Ureter (tissue), 1 donor: ENCODE measurements around the gene GRIK4. TPM values are rescaled to one million over a fixed set of nuclear protein-coding genes. Genes with fewer than 3 reads are reported as not detected.
A peak's percentile ranks its signal among the peaks of the same experiment; 100 is the strongest.

ENCODE experiments used
- DNase-seq: peaks from one replicate; pipeline ENCODE4 v3.0.0-alpha.2; 2020; ENCODE audit warnings: low spot score
- total RNA-seq: library from RNA; stranded (reverse); gene quantifications from one replicate; pipeline ENCODE4 v1.2.4, GENCODE V29; 2023
- donor health status: DM: yes; HTN: yes; CAD: no.

The GRIK4 gene
- total RNA-seq, 1 donor from 2014 or later = 0.21 TPM

DNA sequence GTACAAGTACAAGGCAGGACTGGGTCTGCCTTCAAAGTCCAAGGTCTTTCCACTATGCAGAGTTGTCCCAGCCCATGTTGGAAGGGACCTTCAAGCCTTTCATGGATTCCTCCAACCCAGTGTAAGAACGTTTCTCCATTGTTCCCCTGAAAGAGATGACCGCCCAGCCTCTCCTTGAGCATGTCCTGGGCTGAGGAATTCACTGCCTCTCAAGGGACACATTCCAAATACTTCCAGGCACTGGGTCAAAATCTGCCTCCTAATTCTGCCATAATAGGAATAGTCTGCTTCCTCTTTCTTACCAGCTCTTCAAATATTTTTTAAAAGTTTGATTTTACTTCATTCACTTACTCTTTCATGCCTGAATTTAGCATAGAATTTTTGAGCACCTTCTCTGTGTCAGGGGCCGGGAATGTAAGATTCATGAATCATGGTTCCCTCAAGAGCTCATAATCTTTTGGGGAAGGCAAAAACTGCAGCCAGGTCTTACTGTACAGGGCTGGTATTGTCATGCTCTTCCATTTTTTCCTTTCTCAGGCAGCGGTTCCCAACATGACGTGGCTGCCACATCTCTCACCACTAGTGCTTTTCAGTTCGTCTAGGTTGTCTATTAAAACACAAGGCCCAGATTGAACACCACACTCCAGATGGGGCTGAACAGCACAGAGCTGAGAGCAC lies 369.1 kb downstream of the GRIK4 start:
- no peak for DNase-seq

DNA sequence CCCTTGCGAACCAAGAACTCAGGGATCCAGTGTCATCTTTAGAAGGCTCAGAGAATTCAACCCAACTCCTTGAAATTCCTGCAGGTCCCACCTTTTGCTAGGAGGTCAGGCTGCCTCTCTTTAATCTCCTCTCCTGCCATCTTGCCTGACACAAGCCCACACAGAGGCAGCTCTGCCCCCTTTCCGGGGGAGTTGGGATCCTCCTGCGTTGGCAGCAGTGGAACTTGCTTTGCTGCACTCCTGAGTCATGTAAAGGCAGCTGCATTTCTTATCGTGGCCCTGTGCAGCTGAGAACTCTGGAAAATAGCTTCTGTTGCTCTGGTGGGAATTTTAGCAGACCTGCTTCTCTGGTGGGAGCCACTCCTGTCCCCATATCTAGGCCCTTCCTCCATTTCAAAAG lies 370.0 kb downstream of the GRIK4 start:
- no peak for DNase-seq

DNA sequence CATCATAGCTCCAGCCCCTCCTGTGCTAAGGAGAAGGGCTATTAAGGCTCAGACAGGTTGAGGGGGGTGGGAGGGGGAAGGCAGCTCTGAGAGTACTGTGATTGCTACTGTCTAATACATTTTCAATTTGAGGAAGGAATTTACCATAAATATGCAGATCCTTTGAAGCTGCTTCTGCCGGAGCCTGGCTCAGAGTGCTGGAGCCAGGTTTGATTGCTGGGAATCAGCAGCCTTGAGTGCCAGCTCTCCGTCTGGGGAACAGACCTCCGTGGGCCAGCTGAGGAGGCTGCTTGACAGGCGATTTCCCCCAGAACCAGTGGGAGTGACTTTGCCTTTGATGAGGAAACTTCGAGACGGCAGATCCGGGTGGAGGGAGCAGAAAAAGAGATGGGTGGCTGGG lies 370.6 kb downstream of the GRIK4 start:
- DNase-seq = no peak

DNA sequence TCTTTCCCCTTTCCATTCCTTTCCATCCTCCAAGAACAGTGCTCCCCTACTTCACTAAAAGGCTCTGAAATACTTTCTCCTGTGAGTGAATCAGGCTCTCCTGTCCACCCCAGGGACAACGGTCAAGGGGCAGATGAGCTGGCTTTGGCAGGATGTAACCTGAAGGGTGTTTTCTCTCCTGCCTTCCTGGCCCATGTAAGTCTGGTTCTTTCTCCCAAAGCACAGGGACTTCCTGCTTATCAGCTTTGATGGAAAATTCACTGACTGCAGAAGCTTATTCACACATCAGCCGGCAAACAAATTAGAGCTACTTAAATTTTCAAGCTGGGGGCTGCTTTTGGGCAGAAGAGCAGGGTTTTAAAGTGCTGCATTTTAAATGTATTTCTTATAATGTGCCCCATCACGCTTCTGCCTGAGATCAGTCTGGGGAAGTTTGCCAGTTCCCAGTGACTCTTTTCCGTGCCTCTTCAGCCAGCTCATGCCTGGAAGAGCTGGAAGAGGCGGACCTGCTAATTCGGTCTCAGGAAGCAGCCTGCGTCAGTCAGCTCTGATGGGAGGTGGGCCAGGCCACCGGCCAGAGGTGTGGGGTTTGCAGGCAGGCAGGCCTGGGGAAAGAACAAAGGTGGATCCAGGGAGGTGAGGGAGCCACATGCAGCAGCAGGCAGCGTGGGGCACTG lies 372.0 kb downstream of the GRIK4 start:
- no peak for DNase-seq

DNA sequence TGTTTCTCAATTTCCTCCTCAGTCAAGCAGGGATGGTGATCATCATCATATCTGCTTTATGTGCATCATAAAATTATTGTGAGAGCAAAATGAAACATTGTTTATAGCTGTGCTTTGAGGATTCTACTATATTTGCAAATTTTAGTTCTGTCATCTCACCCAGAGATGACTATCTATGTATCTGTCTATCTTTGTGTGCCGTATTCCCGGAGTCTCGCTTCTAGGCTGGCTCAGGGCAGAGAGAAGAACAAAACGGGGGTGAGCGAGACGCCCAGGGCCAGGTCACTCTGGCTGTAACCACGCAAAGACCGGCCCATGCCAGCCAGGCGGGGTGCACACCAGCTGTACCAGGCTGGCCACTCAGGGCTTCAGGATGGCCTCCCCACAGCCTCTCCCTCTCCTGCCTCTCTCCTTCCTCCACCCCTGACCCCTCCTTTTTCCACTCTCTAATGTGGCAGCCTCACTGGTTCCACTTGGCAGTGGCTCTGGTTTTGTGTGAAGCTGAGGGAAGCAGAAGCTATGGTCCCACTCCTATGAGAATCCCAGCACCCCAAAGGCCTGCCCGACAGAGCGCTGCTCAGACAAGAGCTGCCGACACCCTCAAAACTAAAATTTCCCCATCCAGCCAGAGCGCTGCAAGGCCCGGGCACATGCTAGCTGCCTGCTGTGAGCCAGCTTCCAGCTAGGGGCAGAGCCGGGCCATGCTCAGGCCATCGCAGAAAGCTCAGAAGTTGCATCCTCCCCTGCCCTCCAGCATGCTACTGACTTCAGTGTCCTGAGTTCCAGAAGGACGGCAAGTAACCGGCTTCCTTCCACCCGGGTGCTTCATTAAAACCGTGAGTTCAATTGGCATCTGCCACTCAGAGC lies 372.8 kb downstream of the GRIK4 start:
- no peak for DNase-seq

- no peak for DNase-seq
Measured at GRCh38 chr11:120890609-120891320, 379.2 kb downstream of the GRIK4 start.

GRCh38 chr11:120893440-120894201 lies 382.1 kb downstream of the GRIK4 start:
- DNase-seq = no peak

DNA sequence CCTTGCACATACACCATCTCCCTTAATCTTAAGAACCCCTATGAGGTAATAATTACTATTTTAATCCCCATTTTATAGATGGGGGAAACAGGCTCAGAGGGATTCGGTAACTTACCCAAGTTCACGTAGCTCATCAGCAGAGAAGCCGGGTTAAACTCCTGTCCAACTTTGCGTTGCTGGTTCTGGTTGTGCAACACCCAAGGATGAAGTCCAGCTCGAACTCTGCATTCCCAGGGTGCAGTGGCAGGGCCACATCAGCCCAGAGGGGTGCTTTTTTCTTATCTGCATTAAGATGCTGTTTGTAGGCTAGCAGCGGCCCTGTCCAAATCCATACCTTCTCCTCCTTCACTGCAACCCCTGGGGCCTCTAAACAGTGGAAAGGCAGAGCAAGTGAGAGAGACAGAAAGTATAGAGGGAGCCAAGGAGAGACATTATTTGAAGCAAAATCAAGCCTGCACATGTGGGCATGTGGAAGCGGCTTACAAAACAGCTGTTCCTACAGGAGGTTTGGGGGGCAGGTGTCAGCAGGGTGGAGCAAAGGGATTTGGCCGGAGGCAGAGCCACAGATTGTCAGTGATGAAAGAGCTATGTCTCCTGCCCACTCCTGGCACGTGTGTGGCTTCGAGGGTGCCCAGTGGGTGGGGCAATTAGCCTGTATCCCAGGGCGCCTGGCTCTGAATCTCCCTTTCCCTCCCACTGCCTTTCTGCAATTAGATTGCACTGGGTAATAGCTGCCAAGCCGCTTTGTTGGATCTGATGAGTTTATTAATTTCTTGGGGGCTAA lies 382.8 kb downstream of the GRIK4 start:
- no peak for DNase-seq

DNA sequence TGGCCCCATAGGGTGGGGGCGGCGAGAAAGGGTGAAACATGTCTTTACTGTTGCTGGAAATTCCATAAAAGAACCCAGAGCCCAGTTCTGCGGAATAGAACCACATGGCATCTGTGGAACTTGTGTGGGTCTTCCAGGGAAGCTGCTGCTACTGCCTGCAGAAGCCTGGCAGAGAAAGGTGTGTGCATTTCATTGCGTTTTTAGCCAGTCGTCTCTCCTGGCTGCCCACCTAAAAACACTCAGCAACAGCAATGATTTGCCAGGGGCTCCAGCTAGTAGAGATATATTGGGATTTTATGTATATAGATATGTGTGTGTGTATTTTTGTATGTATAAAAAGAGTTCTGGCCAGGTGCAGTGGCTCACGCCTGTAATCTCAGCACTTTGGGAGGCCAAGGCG lies 385.1 kb downstream of the GRIK4 start:
- DNase-seq = no peak

- no peak for DNase-seq
Measured at GRCh38 chr11:120898568-120898967, 387.0 kb downstream of the GRIK4 start.

DNA sequence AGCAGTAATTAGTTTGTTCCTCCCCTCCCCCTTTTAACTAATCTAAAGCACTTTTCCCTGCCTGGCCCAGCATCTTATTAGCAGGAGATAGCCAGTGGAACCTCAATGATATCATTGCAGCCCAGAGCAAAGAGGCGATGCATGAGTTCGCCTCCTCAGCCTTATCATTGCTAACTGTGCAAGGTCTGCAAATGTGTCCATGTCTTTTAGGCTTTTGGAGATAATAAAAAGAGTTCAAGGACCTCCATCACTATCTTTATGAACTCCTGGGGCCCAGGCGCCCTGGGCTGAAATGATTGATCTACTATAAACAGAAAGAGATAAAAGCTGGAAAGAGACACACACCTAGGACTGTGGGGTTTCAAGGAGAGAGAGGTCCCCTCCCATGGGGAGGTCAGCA lies 388.2 kb downstream of the GRIK4 start:
- no peak for DNase-seq

DNA sequence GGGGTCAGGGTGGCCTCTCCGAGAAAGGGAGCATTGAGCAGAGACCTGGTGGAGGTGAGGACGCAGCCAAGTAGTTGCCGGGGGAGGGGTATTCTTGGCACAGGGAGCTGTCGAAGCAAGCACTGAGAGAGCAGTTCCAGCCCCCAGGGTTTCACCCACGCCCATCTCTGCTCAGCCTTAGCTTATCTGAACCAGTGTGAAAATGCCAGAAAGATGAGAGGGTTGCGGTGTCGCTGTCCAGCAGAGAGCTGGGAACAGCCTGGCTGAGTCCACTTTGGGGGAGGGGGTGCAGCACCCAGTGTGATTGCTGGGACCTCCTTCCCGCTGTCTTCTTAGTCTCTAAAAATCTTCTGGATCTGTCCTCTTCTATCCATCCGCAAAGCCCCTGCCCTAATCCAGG lies 389.1 kb downstream of the GRIK4 start:
- no peak for DNase-seq

DNA sequence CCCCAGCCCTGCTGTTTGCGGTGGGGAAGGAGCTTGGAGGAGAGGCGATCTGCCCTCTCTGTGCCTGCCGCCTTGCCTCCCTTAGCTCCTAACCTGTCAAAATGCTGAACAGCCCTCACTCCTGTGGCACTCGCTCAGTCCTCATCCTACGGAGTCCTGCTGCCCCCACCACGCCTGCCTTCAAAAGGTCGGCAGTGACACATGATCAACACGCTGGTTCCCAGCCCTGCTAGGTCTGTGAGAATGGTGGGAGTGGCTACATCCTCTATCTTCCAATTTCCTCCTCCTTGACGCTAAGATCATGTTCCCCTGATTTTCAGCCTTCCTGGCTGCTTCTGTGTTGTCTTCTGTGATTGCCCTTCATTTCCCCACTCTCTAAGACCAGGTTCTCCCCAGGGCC lies 392.1 kb downstream of the GRIK4 start:
- DNase-seq = no peak

DNA sequence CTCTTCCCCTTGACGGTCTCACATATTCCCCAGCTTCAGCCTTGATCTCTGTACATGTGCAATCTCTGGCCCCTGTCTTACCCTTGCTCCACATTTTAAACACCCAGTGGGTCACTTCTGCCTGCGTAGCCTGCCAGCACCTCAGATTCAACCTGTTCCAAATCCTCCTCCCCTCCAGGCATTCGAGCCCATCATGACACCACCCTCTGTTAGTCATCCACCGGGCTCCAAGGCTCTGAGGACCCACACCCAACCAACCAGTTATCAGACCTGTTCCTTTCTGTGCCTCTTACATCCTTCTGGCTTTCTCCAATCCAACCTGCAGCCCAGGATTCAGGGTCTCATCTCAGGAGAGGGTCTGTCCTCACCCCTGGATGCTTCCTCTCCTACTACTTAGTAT lies 392.6 kb downstream of the GRIK4 start:
- no peak for DNase-seq

GRCh38 chr11:120906766-120907165 lies 395.2 kb downstream of the GRIK4 start:
- no peak for DNase-seq

DNA sequence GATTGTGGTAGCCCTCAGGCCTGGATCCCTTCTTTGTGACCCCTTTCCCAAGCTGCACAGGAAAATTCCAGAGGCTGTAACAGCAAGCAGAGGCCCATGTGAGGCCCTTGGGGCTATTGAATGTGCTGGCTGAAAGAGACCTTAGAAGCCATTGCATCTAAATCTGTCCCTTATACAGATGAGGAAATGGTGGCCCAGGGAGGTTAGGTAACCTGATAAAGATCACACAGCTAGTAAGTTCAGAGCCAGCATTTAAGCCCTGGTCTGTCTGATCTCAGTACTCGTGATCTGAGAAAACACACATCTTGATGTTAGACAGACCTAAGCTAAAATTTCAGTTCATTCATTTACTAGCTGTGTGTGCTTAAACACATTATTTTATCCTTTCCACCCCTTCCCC lies 396.4 kb downstream of the GRIK4 start:
- no peak for DNase-seq

DNA sequence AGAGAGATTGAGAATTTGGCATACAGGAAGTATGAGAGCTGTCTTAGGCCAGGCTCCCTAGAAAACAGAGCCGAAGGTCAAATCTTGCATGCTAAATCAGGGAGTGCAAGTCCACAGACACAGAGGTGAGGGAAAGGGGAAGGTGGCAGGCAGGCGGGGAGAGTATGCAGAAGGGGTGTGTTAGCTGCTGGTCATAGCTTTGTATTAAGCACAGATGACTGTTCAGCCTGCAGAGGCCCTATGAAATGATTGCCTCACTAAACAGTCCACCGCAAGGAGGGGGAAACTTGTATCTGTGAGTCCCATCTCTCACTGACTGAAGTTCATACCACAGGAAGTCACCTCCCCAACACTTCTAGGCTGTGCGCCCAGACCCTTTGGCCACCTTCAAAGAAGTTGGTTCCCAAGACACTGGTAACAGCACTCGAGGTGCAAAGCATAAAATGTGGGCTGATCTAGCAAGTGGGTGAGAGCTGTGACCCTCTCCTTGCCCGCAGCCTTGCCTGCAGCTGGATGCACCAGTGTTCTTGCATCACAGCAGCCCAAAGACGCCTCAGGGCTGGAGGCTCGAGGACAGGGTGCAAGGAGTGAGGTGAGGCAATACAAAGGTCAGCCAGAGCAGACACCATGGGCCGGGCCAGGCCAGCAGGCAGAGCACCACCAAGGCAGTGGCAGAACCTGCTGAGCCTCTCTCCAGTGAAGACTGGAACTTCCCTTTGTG lies 397.1 kb downstream of the GRIK4 start:
- DNase-seq = peak; percentile 70

DNA sequence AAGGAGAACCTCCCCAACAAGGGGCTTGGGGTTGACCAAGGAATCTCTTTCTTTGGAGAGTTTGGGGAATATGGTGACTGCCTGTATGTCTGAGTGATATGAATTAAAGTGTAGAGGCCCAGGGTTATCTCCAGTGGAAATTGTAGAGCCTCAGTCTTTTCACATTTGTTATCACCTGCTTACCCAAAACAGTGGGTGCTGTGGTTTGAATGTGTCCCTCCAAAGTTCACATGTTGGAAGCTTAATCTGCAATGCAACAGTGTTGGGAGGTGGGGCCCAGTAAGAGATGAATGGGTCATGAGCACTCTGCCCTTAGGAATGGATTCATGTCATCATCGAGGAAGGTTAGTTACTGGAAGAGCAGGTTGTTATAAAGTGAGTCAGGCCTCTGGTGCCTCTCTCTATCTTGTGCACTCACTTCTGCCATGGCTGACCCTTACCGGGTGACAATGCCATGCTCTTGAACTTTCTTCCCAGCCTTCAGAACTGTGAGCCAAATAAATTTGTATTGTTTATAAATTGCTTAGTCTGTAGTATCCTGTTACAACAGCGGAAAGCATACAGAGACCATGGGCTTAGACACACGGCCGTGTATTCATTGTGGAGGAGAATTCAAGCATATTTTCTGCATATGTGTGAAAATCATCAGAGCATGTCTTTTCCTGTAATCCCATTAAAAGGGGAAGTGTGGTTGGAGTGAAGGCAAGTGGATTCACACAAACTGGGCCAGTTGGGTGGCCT lies 398.3 kb downstream of the GRIK4 start:
- no peak for DNase-seq

DNA sequence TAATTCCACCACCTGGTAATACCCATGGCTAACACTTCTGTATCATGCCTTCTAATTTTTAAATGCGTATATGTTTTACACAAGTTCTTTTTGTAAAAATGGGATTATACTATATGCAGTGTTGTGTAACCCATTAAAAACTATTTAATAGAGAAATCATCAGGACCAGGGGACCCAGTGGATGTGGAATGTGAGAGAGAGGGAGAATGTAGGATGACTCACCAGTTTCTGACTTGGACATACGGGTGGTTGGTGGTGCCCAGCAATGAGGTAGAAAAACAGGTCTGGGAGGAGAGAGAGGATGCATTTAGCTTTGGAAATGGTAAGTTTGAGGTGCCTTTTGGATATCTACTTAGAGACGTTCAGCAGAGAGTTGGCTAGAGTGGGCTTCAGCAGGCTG lies 400.4 kb downstream of the GRIK4 start:
- DNase-seq = no peak
